Endothelial cell of umbilical vein (primary cell): ENCODE measurements around the gene ZNF365.

Experiments
- CTCF ChIP-seq, 2 donors: IDR thresholded peaks; 1 replicate in 1 of 2; 2 replicates in 1 of 2; pipeline ENCODE4 v1.5.1; 2011; ENCODE audit warnings: low read length in 2 of 2, mild to moderate bottlenecking in 2 of 2, moderate library complexity in 2 of 2, control low read depth in 1 of 2, inconsistent platforms in 1 of 2, low read depth in 1 of 2; ENCODE audit not compliant: insufficient read depth in 1 of 2; ENCODE audit errors: extremely low read depth in 1 of 2
- GATA2 ChIP-seq: IDR thresholded peaks from 2 replicates; pipeline ENCODE4 v1.7.0; 2011; ENCODE audit warnings: low read depth, mild to moderate bottlenecking, moderate library complexity, mixed read lengths, low read length; ENCODE audit not compliant: insufficient read length, insufficient read depth
- POLR2A ChIP-seq: IDR thresholded peaks from 2 replicates; pipeline ENCODE4 v1.6.1; 2012; ENCODE audit warnings: low read depth, mild to moderate bottlenecking, control low read depth, low read length
- POLR2AphosphoS5 ChIP-seq: IDR thresholded peaks from 2 replicates; pipeline ENCODE4 v1.6.1; 2012; ENCODE audit warnings: low read depth, mild to moderate bottlenecking, control low read depth, low read length, moderate library complexity; ENCODE audit not compliant: insufficient read depth

GRCh38 chr10:62327885-62328284, 46.3 kb upstream of the ZNF365 start:
- TF ChIP-seq POLR2A (no peak), GATA2 (no peak), POLR2AphosphoS5 (no peak), CTCF (IDR thresholded peaks at IDR 0.05; ENCODE audit: extremely low read depth in 1 of 2, insufficient read depth in 1 of 2, low read depth in 1 of 2, low read length in 2 of 2) (no peak)
